ENCODE data around the gene RBP3. TPM values are rescaled to one million over a fixed set of nuclear protein-coding genes. Genes with fewer than 3 reads are reported as not detected.
A peak's percentile ranks its signal among the peaks of the same experiment; 100 is the strongest.

RBP3 gene
- total RNA-seq, 2 donors from 2014 or later = not detected

GRCh38 chr10:47374611-47375536, 26.7 kb downstream of the RBP3 start:
- Histone ChIP-seq H3K36me3 (ENCODE audit: control insufficient read depth, insufficient read depth, low read length) (no peaks in the 10 kb centered on the region), H3K4me1 (ENCODE audit: control insufficient read depth, insufficient read depth, low read length) (no peaks in the 10 kb centered on the region), H3K4me3 (ENCODE audit: low read length) (no peak overlapping the region), H3K9ac (ENCODE audit: extremely low read depth, low read length, poor library complexity, severe bottlenecking) (no peak overlapping the region), H3K9me3 (ENCODE audit: control insufficient read depth, low read length) (no peaks in the 10 kb centered on the region), H3K27me3 (ENCODE audit: control insufficient read depth, insufficient read depth, low read length, poor library complexity, severe bottlenecking) (peaks cover 8% of the 10 kb centered on the region), H3K27ac (ENCODE audit: low read depth, low read length) (no peak overlapping the region)
- DNase-seq = peak; percentile 21
- H3K9me3 Mint-ChIP-seq = no peaks in the 10 kb centered on the region
- no peak overlapping the region for H3K27ac Mint-ChIP-seq
- no peaks in the 10 kb centered on the region for H3K4me1 Mint-ChIP-seq
- WGBS, 2 experiments (ENCODE audit: insufficient coverage in 1 of 2, insufficient read length in 1 of 2) = 94 to 95% methylated on average over 5 to 12 of the region's 12 CpGs
- TF ChIP-seq, protein P1, sequence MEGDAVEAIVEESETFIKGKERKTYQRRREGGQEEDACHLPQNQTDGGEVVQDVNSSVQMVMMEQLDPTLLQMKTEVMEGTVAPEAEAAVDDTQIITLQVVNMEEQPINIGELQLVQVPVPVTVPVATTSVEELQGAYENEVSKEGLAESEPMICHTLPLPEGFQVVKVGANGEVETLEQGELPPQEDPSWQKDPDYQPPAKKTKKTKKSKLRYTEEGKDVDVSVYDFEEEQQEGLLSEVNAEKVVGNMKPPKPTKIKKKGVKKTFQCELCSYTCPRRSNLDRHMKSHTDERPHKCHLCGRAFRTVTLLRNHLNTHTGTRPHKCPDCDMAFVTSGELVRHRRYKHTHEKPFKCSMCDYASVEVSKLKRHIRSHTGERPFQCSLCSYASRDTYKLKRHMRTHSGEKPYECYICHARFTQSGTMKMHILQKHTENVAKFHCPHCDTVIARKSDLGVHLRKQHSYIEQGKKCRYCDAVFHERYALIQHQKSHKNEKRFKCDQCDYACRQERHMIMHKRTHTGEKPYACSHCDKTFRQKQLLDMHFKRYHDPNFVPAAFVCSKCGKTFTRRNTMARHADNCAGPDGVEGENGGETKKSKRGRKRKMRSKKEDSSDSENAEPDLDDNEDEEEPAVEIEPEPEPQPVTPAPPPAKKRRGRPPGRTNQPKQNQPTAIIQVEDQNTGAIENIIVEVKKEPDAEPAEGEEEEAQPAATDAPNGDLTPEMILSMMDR (conservative IDR thresholded peaks at IDR 0.05) = no peak
- H3K36me3 Mint-ChIP-seq (ENCODE audit: low read depth) = no peaks in the 10 kb centered on the region
- no peak overlapping the region for H3K4me3 Mint-ChIP-seq
- peaks cover 8% of the 10 kb centered on the region for H3K27me3 Mint-ChIP-seq (ENCODE audit: insufficient read depth)

DNA sequence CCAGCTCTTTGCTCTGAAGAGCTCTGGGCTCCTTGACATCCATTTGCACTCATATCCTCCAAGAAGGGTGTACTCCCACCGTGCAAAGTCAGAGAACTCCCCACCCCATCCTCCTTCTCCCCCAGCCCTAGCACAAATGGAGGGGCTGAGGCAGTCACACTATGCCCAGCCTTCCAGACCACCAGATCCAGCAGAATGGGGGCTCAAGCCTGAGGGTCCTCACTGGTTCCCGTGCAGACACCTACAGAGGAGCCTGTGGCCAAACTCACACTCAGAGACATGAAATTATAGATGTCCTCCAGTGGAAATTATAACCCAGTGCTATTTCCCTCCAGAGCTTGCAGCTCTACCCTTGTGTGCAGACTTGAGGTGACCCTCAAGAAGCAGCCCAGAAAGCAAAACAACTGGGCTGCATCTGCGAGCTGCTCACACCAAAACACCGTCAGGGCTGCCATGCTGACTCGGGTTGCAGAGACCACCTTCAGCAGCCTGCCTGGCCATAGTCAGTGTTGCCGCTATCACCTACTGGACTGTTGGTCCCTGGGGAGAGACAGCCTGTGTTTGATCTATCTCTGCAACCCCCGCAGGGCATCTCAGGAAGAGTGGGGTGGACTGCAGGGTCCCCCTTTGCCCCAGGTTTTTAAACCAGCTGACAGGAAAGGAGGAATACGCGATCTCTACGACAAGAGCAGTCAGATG, 28.5 kb downstream of the RBP3 start:
- DNase-seq = peak; percentile 29
- WGBS, 2 experiments (ENCODE audit: insufficient coverage in 1 of 2, insufficient read length in 1 of 2) = 93 to 94% methylated on average over 5 to 10 of the region's 10 CpGs
- H3K9ac ChIP-seq (ENCODE audit: extremely low read depth, low read length, poor library complexity, severe bottlenecking) = no peak overlapping the region

DNA sequence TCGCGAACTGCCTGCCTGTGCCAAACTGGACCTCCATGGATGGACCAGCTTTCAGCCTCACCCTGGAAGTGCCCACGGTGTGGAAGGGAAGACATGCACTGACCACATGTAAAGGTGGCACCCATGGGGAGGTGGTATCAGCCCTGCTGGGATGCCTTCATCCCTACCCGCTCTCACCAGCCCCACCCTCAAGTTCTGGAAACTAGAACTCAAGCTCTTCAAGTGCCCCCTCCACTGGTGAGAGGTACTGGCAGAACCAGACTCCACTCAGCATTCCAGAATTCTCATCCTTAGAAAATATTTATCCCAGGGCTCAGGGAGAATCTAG, 30.0 kb downstream of the RBP3 start:
- Mint-ChIP-seq H3K27ac (no peak overlapping the region), H3K36me3 (ENCODE audit: low read depth) (no peaks in the 10 kb centered on the region), H3K4me3 (no peak overlapping the region), H3K27me3 (ENCODE audit: insufficient read depth) (peaks cover 33% of the 10 kb centered on the region), H3K9me3 (no peaks in the 10 kb centered on the region), H3K4me1 (peaks cover 8% of the 10 kb centered on the region)
- Histone ChIP-seq H3K9ac (ENCODE audit: extremely low read depth, low read length, poor library complexity, severe bottlenecking) (no peak overlapping the region), H3K4me1 (ENCODE audit: control insufficient read depth, insufficient read depth, low read length) (no peaks in the 10 kb centered on the region), H3K27ac (ENCODE audit: low read depth, low read length) (no peak overlapping the region), H3K27me3 (ENCODE audit: control insufficient read depth, insufficient read depth, low read length, poor library complexity, severe bottlenecking) (peaks cover 39% of the 10 kb centered on the region), H3K9me3 (ENCODE audit: control insufficient read depth, low read length) (no peaks in the 10 kb centered on the region), H3K4me3 (ENCODE audit: low read length) (no peak overlapping the region), H3K36me3 (ENCODE audit: control insufficient read depth, insufficient read depth, low read length) (no peaks in the 10 kb centered on the region)
- WGBS, 2 experiments (ENCODE audit: insufficient coverage in 1 of 2, insufficient read length in 1 of 2) = 99 to 100% methylated on average over 2 to 4 of the region's 4 CpGs
- TF ChIP-seq, protein P1 (conservative IDR thresholded peaks at IDR 0.05) = no peak
- DNase-seq = no peak

More for the DNA sequence above, 28.5 kb downstream of the RBP3 start:
- no peaks in the 10 kb centered on the region for H3K9me3 ChIP-seq (ENCODE audit: control insufficient read depth, low read length)
- Mint-ChIP-seq H3K36me3 (ENCODE audit: low read depth) (no peaks in the 10 kb centered on the region), H3K4me1 (peaks cover 5% of the 10 kb centered on the region), H3K27me3 (ENCODE audit: insufficient read depth) (peaks cover 26% of the 10 kb centered on the region), H3K27ac (no peak overlapping the region), H3K4me3 (no peak overlapping the region), H3K9me3 (no peaks in the 10 kb centered on the region)
- H3K27me3 ChIP-seq (ENCODE audit: control insufficient read depth, insufficient read depth, low read length, poor library complexity, severe bottlenecking) = peaks cover 25% of the 10 kb centered on the region
- no peaks in the 10 kb centered on the region for H3K4me1 ChIP-seq (ENCODE audit: control insufficient read depth, insufficient read depth, low read length)
- no peaks in the 10 kb centered on the region for H3K36me3 ChIP-seq (ENCODE audit: control insufficient read depth, insufficient read depth, low read length)
- H3K27ac ChIP-seq (ENCODE audit: low read depth, low read length) = no peak overlapping the region
- TF ChIP-seq, protein P1 (conservative IDR thresholded peaks at IDR 0.05) = no peak
- no peak overlapping the region for H3K4me3 ChIP-seq (ENCODE audit: low read length)

Measured in endodermal cell (in vitro differentiated cells).